OCI-LY3 (cell line): ENCODE results near the gene CDC5L.

Experiments
- H2AFZ ChIP-seq: fragments of 200-600, 300-600 bp; shearing (Covaris generic); 2 replicates; pipeline ENCODE4 v1.6.0; 2014; ENCODE audit warnings: antibody characterized with exemption, low read depth, low read length
- H3K27ac ChIP-seq: fragments of 200-600, 300-600 bp; sonication (generic); 2 replicates; pipeline ENCODE4 v1.5.1; 2014; ENCODE audit warnings: mild to moderate bottlenecking, low read length, moderate library complexity, mixed read lengths
- H3K27me3 ChIP-seq: fragments of 200-600, 300-600 bp; sonication (generic); 2 replicates; pipeline ENCODE4 v1.6.1; 2014; ENCODE audit warnings: low read depth, low read length, mixed read lengths
- H3K36me3 ChIP-seq: fragments of 200-600, 300-600 bp; sonication (generic); replicated peaks from 2 replicates; pipeline ENCODE3; 2014; ENCODE audit warnings: low read depth, low read length, mixed read lengths
- H3K4me1 ChIP-seq: fragments of 300-600, 200-600 bp; sonication (generic); 2 replicates; pipeline ENCODE4 v1.6.1; 2014; ENCODE audit warnings: low read length, mixed read lengths
- H3K4me2 ChIP-seq: fragments of 200-600, 300-600 bp; sonication (generic); 2 replicates; pipeline ENCODE4 v1.6.1; 2014; ENCODE audit warnings: low read length, mixed read lengths
- H3K4me3 ChIP-seq: fragments of 300-600, 200-600 bp; sonication (generic); 2 replicates; pipeline ENCODE4 v1.5.1; 2014; ENCODE audit warnings: antibody characterized with exemption, mild to moderate bottlenecking, low read length, moderate library complexity
- H3K79me2 ChIP-seq: fragments of 300-600, 200-600 bp; shearing (Covaris generic); 2 replicates; pipeline ENCODE4 v1.6.1; 2014; ENCODE audit warnings: mild to moderate bottlenecking, low read length, mixed read lengths
- H3K9ac ChIP-seq: fragments of 300-600, 200-600 bp; shearing (Covaris generic); 2 replicates; pipeline ENCODE4 v1.6.0; 2014; ENCODE audit warnings: mild to moderate bottlenecking, low read length, moderate library complexity
- H3K9me3 ChIP-seq: fragments of 200-600, 300-600 bp; shearing (Covaris generic); 2 replicates; pipeline ENCODE4 v1.6.1; 2014; ENCODE audit warnings: low read length, mixed read lengths; ENCODE audit not compliant: insufficient read depth
- H4K20me1 ChIP-seq: fragments of 200-600, 300-600 bp; sonication (generic); 2 replicates; pipeline ENCODE4 v1.6.1; 2016; ENCODE audit warnings: low read length, mixed read lengths; ENCODE audit not compliant: insufficient read depth
- CTCF ChIP-seq: fragments of 200-600, 300-600 bp; sonication (generic); IDR thresholded peaks from 2 replicates; pipeline ENCODE4 v1.5.1; 2014; ENCODE audit warnings: antibody characterized with exemption, low read length, low read depth
- EZH2phosphoT487 ChIP-seq: fragments of 200-600 bp; shearing (Covaris generic); IDR thresholded peaks from 2 replicates; pipeline ENCODE4 v1.6.1; 2018; ENCODE audit warnings: antibody characterized with exemption, mixed run types, low read depth

CDC5L gene

GRCh38 chr6:44456070-44456965 lies 68.8 kb downstream of the CDC5L start:
- H3K27me3 ChIP-seq: peaks cover 10% of the 10 kb centered on the region
- TF ChIP-seq CTCF: peak; percentile 93
- no peak for TF ChIP-seq EZH2phosphoT487
- H3K4me1 ChIP-seq: no peaks in the 10 kb centered on the region
- no peaks in the 10 kb centered on the region for H4K20me1 ChIP-seq
- H3K9me3 ChIP-seq: no peaks in the 10 kb centered on the region
- H3K27ac ChIP-seq: no peak overlapping the region
- no peak overlapping the region for H2AFZ ChIP-seq
- H3K4me3 ChIP-seq: no peak overlapping the region
- H3K36me3 ChIP-seq: peaks cover 4% of the 10 kb centered on the region
- H3K9ac ChIP-seq: no peak overlapping the region
- no peaks in the 10 kb centered on the region for H3K79me2 ChIP-seq
- no peak overlapping the region for H3K4me2 ChIP-seq

GRCh38 chr6:44456966-44457292 lies 69.4 kb downstream of the CDC5L start:
- no peak overlapping the region for H2AFZ ChIP-seq
- no peak overlapping the region for H3K27ac ChIP-seq
- no peaks in the 10 kb centered on the region for H3K36me3 ChIP-seq
- no peak overlapping the region for H3K9ac ChIP-seq
- H3K27me3 ChIP-seq: peaks cover 10% of the 10 kb centered on the region
- H3K79me2 ChIP-seq: no peaks in the 10 kb centered on the region
- no peaks in the 10 kb centered on the region for H3K4me1 ChIP-seq
- TF ChIP-seq EZH2phosphoT487: no peak
- no peaks in the 10 kb centered on the region for H3K9me3 ChIP-seq
- no peaks in the 10 kb centered on the region for H4K20me1 ChIP-seq
- H3K4me3 ChIP-seq: no peak overlapping the region
- H3K4me2 ChIP-seq: no peak overlapping the region

GRCh38 chr6:44457596-44457995 lies 70.1 kb downstream of the CDC5L start:
- TF ChIP-seq CTCF: no peak
- TF ChIP-seq EZH2phosphoT487: no peak
- no peaks in the 10 kb centered on the region for H4K20me1 ChIP-seq

GRCh38 chr6:44458551-44458950 lies 71.0 kb downstream of the CDC5L start:
- no peaks in the 10 kb centered on the region for H3K79me2 ChIP-seq
- H2AFZ ChIP-seq: no peak overlapping the region
- no peaks in the 10 kb centered on the region for H3K9me3 ChIP-seq
- H3K9ac ChIP-seq: no peak overlapping the region
- H3K4me1 ChIP-seq: no peaks in the 10 kb centered on the region
- H3K4me3 ChIP-seq: no peak overlapping the region
- no peak overlapping the region for H3K4me2 ChIP-seq
- no peaks in the 10 kb centered on the region for H3K36me3 ChIP-seq
- peaks cover 10% of the 10 kb centered on the region for H3K27me3 ChIP-seq
- H4K20me1 ChIP-seq: no peaks in the 10 kb centered on the region
- no peak for TF ChIP-seq EZH2phosphoT487
- TF ChIP-seq CTCF: no peak
- H3K27ac ChIP-seq: no peak overlapping the region

More at GRCh38 chr6:44457596-44457995, 70.1 kb downstream of the CDC5L start:
- no peak overlapping the region for H2AFZ ChIP-seq
- H3K9me3 ChIP-seq: no peaks in the 10 kb centered on the region
- H3K27ac ChIP-seq: no peak overlapping the region
- H3K9ac ChIP-seq: no peak overlapping the region
- peaks cover 10% of the 10 kb centered on the region for H3K27me3 ChIP-seq
- H3K36me3 ChIP-seq: no peaks in the 10 kb centered on the region
- no peak overlapping the region for H3K4me2 ChIP-seq
- H3K4me1 ChIP-seq: no peaks in the 10 kb centered on the region
- no peak overlapping the region for H3K4me3 ChIP-seq
- H3K79me2 ChIP-seq: no peaks in the 10 kb centered on the region
